SK-N-SH treated with all-trans-retinoic acid at 6 μM for 48 hours (cell line): ENCODE measurements around the gene FOXP4.

ENCODE experiments used
- ATAC-seq: fragments of 200-7000 bp; cut with Tn5 transposase; 3 replicates; pipeline ENCODE4 v1.9.1; 2020; ENCODE audit warnings: mild to moderate bottlenecking, moderate library complexity
- ARNTL ChIP-seq: fragments of 450-650 bp; formaldehyde crosslinking; IDR thresholded peaks from 2 replicates; pipeline ENCODE4 v1.5.0; 2020; ENCODE audit warnings: low read depth, mild to moderate bottlenecking, moderate library complexity, borderline replicate concordance
- BACH2 ChIP-seq: fragments of 250-450 bp; sonication (Bioruptor Pico); IDR thresholded peaks from 2 replicates; pipeline ENCODE4 v1.9.0; 2021; ENCODE audit warnings: mild to moderate bottlenecking, borderline replicate concordance
- CREB5 ChIP-seq: fragments of 250-450 bp; sonication (Bioruptor Pico); IDR thresholded peaks from 2 replicates; pipeline ENCODE4 v1.5.1; 2020; ENCODE audit warnings: low read depth, mild to moderate bottlenecking, moderate library complexity
- CSDC2 ChIP-seq: fragments of 250-450 bp; sonication (Bioruptor Pico); IDR thresholded peaks from 2 replicates; pipeline ENCODE4 v1.5.0; 2020; ENCODE audit warnings: mild to moderate bottlenecking, moderate library complexity
- ESRRG ChIP-seq: fragments of 250-450 bp; sonication (Bioruptor Pico); IDR thresholded peaks from 2 replicates; pipeline ENCODE4 v1.6.1; 2021; ENCODE audit warnings: mild to moderate bottlenecking
- GLIS3 ChIP-seq: fragments of 250-450 bp; sonication (Bioruptor Pico); IDR thresholded peaks from 2 replicates; pipeline ENCODE4 v1.5.0; 2020; ENCODE audit warnings: mild to moderate bottlenecking, moderate library complexity
- ISL1 ChIP-seq: fragments of 250-450 bp; sonication (Bioruptor Pico); IDR thresholded peaks from 2 replicates; pipeline ENCODE4 v2.1.2; 2022; ENCODE audit warnings: mild to moderate bottlenecking, moderate library complexity
- OSR1 ChIP-seq: fragments of 250-450 bp; sonication (Bioruptor Pico); IDR thresholded peaks from 2 replicates; pipeline ENCODE4 v1.8.0; 2022; ENCODE audit warnings: moderate library complexity, mild to moderate bottlenecking, inconsistent platforms
- PATZ1 ChIP-seq: fragments of 250-450 bp; sonication (Bioruptor Pico); IDR thresholded peaks from 2 replicates; pipeline ENCODE4 v1.8.0; 2020; ENCODE audit warnings: mild to moderate bottlenecking, moderate library complexity, borderline replicate concordance
- POU6F1 ChIP-seq: fragments of 250-450 bp; sonication (Bioruptor Pico); IDR thresholded peaks from 2 replicates; pipeline ENCODE4 v1.8.0; 2021; ENCODE audit warnings: low read depth, mild to moderate bottlenecking, moderate library complexity, borderline replicate concordance
- PPARA ChIP-seq: fragments of 250-450 bp; sonication (Bioruptor Pico); IDR thresholded peaks from 2 replicates; pipeline ENCODE4 v1.5.0; 2020; ENCODE audit warnings: mild to moderate bottlenecking, borderline replicate concordance
- SNAI2 ChIP-seq: fragments of 250-450 bp; sonication (Bioruptor Pico); IDR thresholded peaks from 2 replicates; pipeline ENCODE4 v1.5.0; 2020; ENCODE audit warnings: mild to moderate bottlenecking, moderate library complexity
- TCF4 ChIP-seq: fragments of 250-450 bp; sonication (Bioruptor Pico); IDR thresholded peaks from 2 replicates; pipeline ENCODE4 v1.8.0; 2021; ENCODE audit warnings: mild to moderate bottlenecking, moderate library complexity, borderline replicate concordance
- TOX ChIP-seq: fragments of 250-450 bp; sonication (Bioruptor Pico); IDR thresholded peaks from 2 replicates; pipeline ENCODE4 v1.8.0; 2021; ENCODE audit warnings: mild to moderate bottlenecking, moderate library complexity, borderline replicate concordance
- TSHZ2 ChIP-seq: fragments of 250-450 bp; sonication (Bioruptor Pico); IDR thresholded peaks from 2 replicates; pipeline ENCODE4 v1.5.0; 2020; ENCODE audit warnings: mild to moderate bottlenecking, moderate library complexity
- ZC3H10 ChIP-seq: fragments of 250-450 bp; sonication (Bioruptor Pico); IDR thresholded peaks from 2 replicates; pipeline ENCODE4 v1.5.1; 2021; ENCODE audit warnings: mild to moderate bottlenecking, moderate library complexity
- ZFP3 ChIP-seq: fragments of 250-450 bp; sonication (Bioruptor Pico); IDR thresholded peaks from 2 replicates; pipeline ENCODE4 v1.5.0; 2020; ENCODE audit warnings: mild to moderate bottlenecking, moderate library complexity
- ZFP30 ChIP-seq: fragments of 450-650 bp; formaldehyde crosslinking; IDR thresholded peaks from 2 replicates; pipeline ENCODE4 v1.5.0; 2022; ENCODE audit warnings: mild to moderate bottlenecking, moderate library complexity
- ZNF565 ChIP-seq: fragments of 450-650 bp; formaldehyde crosslinking; conservative IDR thresholded peaks from 2 replicates; pipeline ENCODE4 v1.5.0; 2020; ENCODE audit warnings: low read depth, mild to moderate bottlenecking, moderate library complexity
- ZNF70 ChIP-seq: fragments of 450-650 bp; formaldehyde crosslinking; IDR thresholded peaks from 2 replicates; pipeline ENCODE4 v1.5.0; 2020; ENCODE audit warnings: mild to moderate bottlenecking, moderate library complexity
- ZNF8 ChIP-seq: fragments of 450-650 bp; formaldehyde crosslinking; IDR thresholded peaks from 2 replicates; pipeline ENCODE4 v1.5.0; 2020; ENCODE audit warnings: mild to moderate bottlenecking, moderate library complexity
- TF ChIP-seq, protein P1 (sequence below): fragments of 250-450 bp; sonication (Bioruptor Pico); IDR thresholded peaks from 2 replicates; pipeline ENCODE4 v1.5.1; 2021; ENCODE audit warnings: mild to moderate bottlenecking, moderate library complexity

Gene FOXP4

GRCh38 chr6:41588111-41588510 is 41.9 kb downstream of the FOXP4 start:
- no peak for TF ChIP-seq ZFP30 (CRISPR knock-in tag)
- no peak for TF ChIP-seq ESRRG
- TF ChIP-seq, all 23 proteins: peak for 0
- ATAC-seq: no peak

DNA sequence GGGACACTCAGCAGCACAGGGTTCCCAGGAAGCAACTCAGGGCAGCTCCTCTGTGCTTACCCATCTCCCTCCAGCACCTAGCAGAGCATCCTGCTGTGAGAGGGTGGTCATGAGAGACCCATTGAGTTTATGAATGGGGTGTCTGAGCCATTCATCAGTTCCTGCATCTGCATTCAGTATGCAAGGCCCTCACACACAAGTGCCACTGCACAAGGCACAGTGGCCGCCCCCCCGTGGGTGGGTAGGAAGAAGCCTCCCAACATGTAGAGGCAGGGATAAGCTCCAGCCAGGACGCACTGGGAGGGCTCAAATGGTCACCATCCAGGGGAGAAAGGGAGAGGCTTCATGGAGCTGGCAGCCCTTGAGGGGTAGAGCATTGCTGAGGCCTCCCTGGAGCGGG is 43.0 kb downstream of the FOXP4 start:
- TF ChIP-seq ZFP30 (CRISPR knock-in tag) (no peak), POU6F1 (CRISPR knock-in tag) (no peak), ESRRG (no peak)
- ATAC-seq: no peak

DNA sequence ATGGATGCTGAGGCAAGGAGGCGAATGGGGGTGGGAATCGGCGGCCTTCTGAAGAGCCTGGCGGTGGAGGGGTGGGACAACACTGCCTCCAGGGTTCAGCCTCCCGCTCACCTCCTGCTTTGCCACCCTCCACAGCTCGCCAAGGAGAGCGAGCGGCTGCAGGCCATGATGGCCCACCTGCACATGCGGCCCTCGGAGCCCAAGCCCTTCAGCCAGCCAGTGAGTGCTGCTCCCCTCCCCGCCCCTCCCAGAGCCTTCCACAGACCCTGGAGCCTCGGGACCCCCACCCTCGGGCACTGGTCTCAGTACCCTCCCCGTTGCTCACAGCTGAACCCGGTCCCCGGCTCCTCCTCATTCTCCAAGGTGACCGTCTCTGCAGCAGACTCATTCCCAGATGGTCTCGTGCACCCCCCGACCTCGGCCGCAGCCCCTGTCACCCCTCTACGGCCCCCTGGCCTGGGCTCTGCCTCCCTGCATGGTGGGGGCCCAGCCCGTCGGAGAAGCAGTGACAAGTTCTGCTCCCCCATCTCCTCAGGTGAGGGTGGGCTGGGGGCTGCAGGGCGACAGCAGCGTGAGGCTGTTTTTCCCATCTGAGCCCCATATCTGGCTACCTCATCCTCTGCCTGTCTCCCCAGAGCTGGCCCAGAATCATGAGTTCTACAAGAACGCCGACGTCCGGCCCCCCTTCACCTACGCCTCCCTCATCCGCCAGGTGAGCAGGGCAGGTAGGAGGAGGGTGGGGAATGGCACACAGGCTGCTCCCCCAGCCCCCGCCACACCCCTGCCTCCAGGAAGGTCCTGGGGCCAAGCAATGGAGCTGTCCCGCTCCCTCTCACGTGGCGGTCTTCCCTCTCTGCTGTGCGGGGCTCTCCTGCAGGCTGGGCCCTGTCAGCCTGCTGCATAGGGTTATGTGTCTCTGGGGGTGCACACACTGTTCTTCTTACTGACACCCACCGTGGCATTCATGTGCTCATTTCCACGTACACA is 43.7 kb downstream of the FOXP4 start:
- ATAC-seq: no peak
- TF ChIP-seq ZC3H10 (no peak), ARNTL (CRISPR knock-in tag) (no peak), CSDC2 (CRISPR knock-in tag) (no peak), ZNF565 (CRISPR knock-in tag) (no peak), OSR1 (CRISPR knock-in tag) (no peak), BACH2 (CRISPR knock-in tag) (no peak), CREB5 (CRISPR knock-in tag) (no peak), TOX (CRISPR knock-in tag) (no peak), SNAI2 (no peak), POU6F1 (CRISPR knock-in tag) (no peak), TCF4 (CRISPR knock-in tag) (no peak), ZNF8 (no peak), ISL1 (CRISPR knock-in tag) (no peak), ZNF70 (CRISPR knock-in tag) (no peak), ZFP3 (CRISPR knock-in tag) (no peak), GLIS3 (CRISPR knock-in tag) (no peak), ESRRG (no peak), TSHZ2 (CRISPR knock-in tag) (no peak)

DNA sequence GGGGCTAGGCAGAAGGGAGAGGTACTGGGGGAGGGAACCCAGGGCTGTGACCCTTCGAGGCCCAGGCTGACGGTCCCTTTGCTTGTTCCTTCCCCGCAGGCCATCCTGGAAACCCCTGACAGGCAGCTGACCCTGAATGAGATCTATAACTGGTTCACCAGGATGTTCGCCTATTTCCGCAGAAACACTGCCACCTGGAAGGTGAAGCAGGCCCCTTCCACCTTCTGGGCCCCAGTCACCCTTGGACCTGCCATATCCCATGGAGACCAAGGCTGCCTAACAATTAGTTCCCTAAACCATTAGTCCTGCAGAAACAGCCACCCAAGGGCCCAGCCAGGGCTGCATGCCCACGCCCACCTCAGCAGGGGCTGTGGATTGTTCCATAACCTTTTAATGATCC is 44.9 kb downstream of the FOXP4 start:
- no peak for ATAC-seq
- TF ChIP-seq PATZ1: no peak
- no peak for TF ChIP-seq BACH2 (CRISPR knock-in tag)
- no peak for TF ChIP-seq ZNF565 (CRISPR knock-in tag)
- TF ChIP-seq, protein P1, sequence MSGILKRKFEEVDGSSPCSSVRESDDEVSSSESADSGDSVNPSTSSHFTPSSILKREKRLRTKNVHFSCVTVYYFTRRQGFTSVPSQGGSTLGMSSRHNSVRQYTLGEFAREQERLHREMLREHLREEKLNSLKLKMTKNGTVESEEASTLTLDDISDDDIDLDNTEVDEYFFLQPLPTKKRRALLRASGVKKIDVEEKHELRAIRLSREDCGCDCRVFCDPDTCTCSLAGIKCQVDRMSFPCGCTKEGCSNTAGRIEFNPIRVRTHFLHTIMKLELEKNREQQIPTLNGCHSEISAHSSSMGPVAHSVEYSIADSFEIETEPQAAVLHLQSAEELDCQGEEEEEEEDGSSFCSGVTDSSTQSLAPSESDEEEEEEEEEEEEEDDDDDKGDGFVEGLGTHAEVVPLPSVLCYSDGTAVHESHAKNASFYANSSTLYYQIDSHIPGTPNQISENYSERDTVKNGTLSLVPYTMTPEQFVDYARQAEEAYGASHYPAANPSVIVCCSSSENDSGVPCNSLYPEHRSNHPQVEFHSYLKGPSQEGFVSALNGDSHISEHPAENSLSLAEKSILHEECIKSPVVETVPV (CRISPR knock-in tag): no peak
- TF ChIP-seq ISL1 (CRISPR knock-in tag): no peak
- no peak for TF ChIP-seq TOX (CRISPR knock-in tag)
- no peak for TF ChIP-seq SNAI2
- no peak for TF ChIP-seq CREB5 (CRISPR knock-in tag)
- TF ChIP-seq ARNTL (CRISPR knock-in tag): no peak
- no peak for TF ChIP-seq PPARA (CRISPR knock-in tag)
